Endothelial cell of umbilical vein (primary cell): ENCODE data around the gene AMN1. TPM values are rescaled to one million over a fixed set of nuclear protein-coding genes. Genes with fewer than 3 reads are reported as not detected.

Source experiments
- BruUV-seq: library from RNA; stranded (reverse); fragments of 400-500 nt; replicated peaks from 2 replicates; lab custom pipeline; 2021; lab: Mats Ljungman, UMichigan
- CTCF ChIA-PET: fragments of 300-600, 350-600 bp; sonication (Branson Sonifier 250); formaldehyde crosslinking; loops from one replicate; lab custom pipeline; 2021; ENCODE audit warnings: antibody characterized with exemption, inconsistent platforms; lab: Charles Lee
- POLR2A ChIA-PET: fragments of 300-600, 350-600 bp; sonication (Branson Sonifier 250); formaldehyde crosslinking; loops from one replicate; lab custom pipeline; 2021; ENCODE audit warnings: antibody characterized with exemption, inconsistent platforms; lab: Charles Lee
- DNase-seq: peaks from one replicate; pipeline ENCODE4 v3.0.0-alpha.2; 2011; ENCODE audit warnings: low read depth, low spot score
- FAIRE-seq: peaks from 2 replicates; lab custom pipeline; 2011; peaks lifted over from hg19 to GRCh38; lab: Jason Lieb, UNC
- H2AFZ ChIP-seq: 2 replicates; pipeline ENCODE4 v1.6.0; 2012; ENCODE audit warnings: low read depth, low read length, control low read depth, inconsistent platforms
- H3K27ac ChIP-seq: 2 replicates; pipeline ENCODE4 v1.5.1; 2011; ENCODE audit warnings: low read depth, mild to moderate bottlenecking, control low read depth, low read length, moderate library complexity; ENCODE audit not compliant: insufficient read depth
- H3K27me3 ChIP-seq, 2 experiments: 2 replicates each; pipeline versions ENCODE4 v1.6.0 to v1.6.1; 2011; ENCODE audit warnings: low read length in 2 of 2, mixed read lengths in 1 of 2; ENCODE audit not compliant: control insufficient read depth in 2 of 2, insufficient read depth in 2 of 2
- H3K36me3 ChIP-seq, 2 experiments: 2 replicates in 1 of 2; 3 replicates in 1 of 2; pipeline ENCODE4 v1.5.1; 2011; ENCODE audit warnings: low read length in 2 of 2, mild to moderate bottlenecking in 1 of 2, moderate library complexity in 1 of 2; ENCODE audit not compliant: control insufficient read depth in 2 of 2, insufficient read depth in 2 of 2; ENCODE audit errors: extremely low read depth in 1 of 2
- H3K4me1 ChIP-seq: 3 replicates; pipeline ENCODE4 v1.5.1; 2011; ENCODE audit warnings: mild to moderate bottlenecking, low read length; ENCODE audit not compliant: control insufficient read depth, insufficient read depth; ENCODE audit errors: extremely low read depth
- H3K4me2 ChIP-seq: 2 replicates; pipeline ENCODE4 v1.6.1; 2011; ENCODE audit warnings: low read length, control low read depth, mixed read lengths; ENCODE audit not compliant: insufficient read depth
- H3K4me3 ChIP-seq, 3 experiments: fragments of 200-600 bp in 1 of 3; sonication (generic), shearing (Covaris generic) in 1 of 3; replicated peaks in 1 of 3; 2 replicates each; pipeline ENCODE4 v1.5.1; 2011 to 2016; ENCODE audit warnings: control low read depth in 3 of 3, low read length in 3 of 3, mild to moderate bottlenecking in 2 of 3, inconsistent platforms in 1 of 3, low read depth in 1 of 3, moderate library complexity in 1 of 3; ENCODE audit not compliant: insufficient read depth in 1 of 3
- H3K79me2 ChIP-seq: 2 replicates; pipeline ENCODE4 v1.6.0; 2012; ENCODE audit warnings: low read length, inconsistent platforms; ENCODE audit not compliant: control insufficient read depth, insufficient read depth
- H3K9ac ChIP-seq: replicated peaks from 2 replicates; pipeline ENCODE3; 2011; ENCODE audit warnings: low read length, control low read depth; ENCODE audit not compliant: insufficient read depth; ENCODE audit errors: extremely low read depth
- H3K9me1 ChIP-seq: replicated peaks from 3 replicates; pipeline ENCODE4 v1.6.0; 2011; ENCODE audit warnings: mild to moderate bottlenecking, low read length; ENCODE audit not compliant: control insufficient read depth, insufficient read depth; ENCODE audit errors: extremely low read depth
- H3K9me3 ChIP-seq: replicated peaks from 2 replicates; pipeline ENCODE4 v1.5.1; 2012; ENCODE audit warnings: low read length, inconsistent platforms; ENCODE audit not compliant: control insufficient read depth, insufficient read depth
- H4K20me1 ChIP-seq: replicated peaks from 2 replicates; pipeline ENCODE3; 2011; ENCODE audit warnings: mild to moderate bottlenecking, low read length; ENCODE audit not compliant: control insufficient read depth, insufficient read depth; ENCODE audit errors: extremely low read depth
- CTCF ChIP-seq, 2 donors: IDR thresholded peaks; 1 replicate in 1 of 2; 2 replicates in 1 of 2; pipeline ENCODE4 v1.5.1; 2011; ENCODE audit warnings: low read length in 2 of 2, mild to moderate bottlenecking in 2 of 2, moderate library complexity in 2 of 2, control low read depth in 1 of 2, inconsistent platforms in 1 of 2, low read depth in 1 of 2; ENCODE audit not compliant: insufficient read depth in 1 of 2; ENCODE audit errors: extremely low read depth in 1 of 2
- EZH2 ChIP-seq: IDR thresholded peaks from 2 replicates; pipeline ENCODE4 v1.6.1; 2012; ENCODE audit warnings: borderline replicate concordance, low read depth, mild to moderate bottlenecking, moderate library complexity, low read length, inconsistent platforms; ENCODE audit not compliant: severe bottlenecking
- FOS ChIP-seq: IDR thresholded peaks from 2 replicates; pipeline ENCODE4 v1.6.1; 2011; ENCODE audit warnings: mild to moderate bottlenecking, low read length, moderate library complexity, borderline replicate concordance; ENCODE audit not compliant: insufficient read depth
- MAX ChIP-seq: IDR thresholded peaks from 2 replicates; pipeline ENCODE4 v1.6.1; 2011; ENCODE audit not compliant: insufficient read depth, insufficient read length
- MYC ChIP-seq: IDR thresholded peaks from one replicate; pipeline ENCODE4 v1.6.1; 2011; ENCODE audit warnings: mild to moderate bottlenecking, low read depth, low read length
- POLR2A ChIP-seq: IDR thresholded peaks from 2 replicates; pipeline ENCODE4 v1.6.1; 2012; ENCODE audit warnings: low read depth, mild to moderate bottlenecking, control low read depth, low read length
- POLR2AphosphoS5 ChIP-seq: IDR thresholded peaks from 2 replicates; pipeline ENCODE4 v1.6.1; 2012; ENCODE audit warnings: low read depth, mild to moderate bottlenecking, control low read depth, low read length, moderate library complexity; ENCODE audit not compliant: insufficient read depth
- dilution Hi-C: fragments of 300-500 bp; cut with MboI; formaldehyde crosslinking; loops from one replicate; pipeline ENCODE4 v1.15.0; 2019; ENCODE audit warnings: low sequenced_read_pairs; ENCODE audit not compliant: extremely low pct_ligation_motif_present
- intact Hi-C: fragments of 100-400 bp; cut with micrococcal nuclease; formaldehyde crosslinking; loops from one replicate; pipeline ENCODE4 v1.10.0; 2022
- polyA plus RNA-seq, 4 experiments: library from polyadenylated mRNA; depleted of rRNA in 3 of 4; stranded (reverse) in 3 of 4; unstranded in 1 of 4; fragments of >200 nt; gene quantifications; 2 replicates each; pipeline versions ENCODE4 v1.2.1 to v1.2.3, GENCODE V29; 2011 to 2012; ENCODE audit warnings: missing spikeins in 1 of 4
- total RNA-seq: library from RNA; stranded (reverse); gene quantifications from 2 replicates; pipeline ENCODE4 v1.2.3, GENCODE V29; 2021

Gene AMN1
- total and polyA plus RNA-seq, 2 donors (not counting 3 experiments of a cell fraction or from before 2014, with no cell fraction given), result 8.5 to 18.0 TPM

- no peak overlapping the region for H3K4me3 ChIP-seq
- no peaks in the 10 kb centered on the region for H3K36me3 ChIP-seq
- intact Hi-C loops (loop anchor here (1.0 to 10.0 kb wide), 8 partner anchors 50 to 629 kb away; partner anchors contain the start of genes BICD1 and RESF1), dilution Hi-C loops (no loop called here)
- H3K4me2 ChIP-seq, result no peak overlapping the region
- no TSS peak for BruUV-seq
- no peak overlapping the region for H3K27ac ChIP-seq
- TF ChIP-seq FOS (no peak), CTCF (IDR thresholded peaks at IDR 0.05; ENCODE audit: extremely low read depth in 1 of 2, insufficient read depth in 1 of 2, low read depth in 1 of 2, low read length in 2 of 2) (peak; percentile 69 to 71)
- FAIRE-seq (peak; percentile 93), DNase-seq (peak; percentile 87)
- H2AFZ ChIP-seq, result no peak overlapping the region
- ChIA-PET POLR2A (interaction anchor here (0.6 kb wide), 1 partner anchor 105 kb away, joined by 7 read pairs; no protein-coding TSS in a partner anchor), CTCF (interaction anchor here (0.6 to 2.8 kb wide), 45 partner anchors 10 to 990 kb away, joined by 3 to 22 read pairs (median 3); partner anchors contain the start of genes AMN1, BICD1 and RESF1)
- H3K9ac ChIP-seq, result no peak overlapping the region
- no peaks in the 10 kb centered on the region for H3K9me1 ChIP-seq
- H3K4me1 ChIP-seq, result no peaks in the 10 kb centered on the region
- no peaks in the 10 kb centered on the region for H4K20me1 ChIP-seq
- H3K9me3 ChIP-seq, result no peaks in the 10 kb centered on the region
- H3K79me2 ChIP-seq, result no peaks in the 10 kb centered on the region
- no peaks in the 10 kb centered on the region for H3K27me3 ChIP-seq
These were observed 46.5 kb downstream of the AMN1 start for GRCh38 chr12:31682136-31682962.

- CTCF ChIA-PET, result interaction anchor here (1.2 kb wide), 1 partner anchor 19 kb away, joined by 4 read pairs; no protein-coding TSS in a partner anchor
- no peak for FAIRE-seq
- H4K20me1 ChIP-seq, result no peaks in the 10 kb centered on the region
- no peak for DNase-seq
- H2AFZ ChIP-seq, result no peak overlapping the region
- no peak overlapping the region for H3K4me3 ChIP-seq
- H3K27me3 ChIP-seq, result no peaks in the 10 kb centered on the region
- BruUV-seq, result no TSS peak
- dilution Hi-C loops, result no loop called here
- POLR2A ChIA-PET, result no interaction called here
- intact Hi-C loops, result no loop called here
- no peak overlapping the region for H3K9ac ChIP-seq
- H3K79me2 ChIP-seq, result no peaks in the 10 kb centered on the region
- no peaks in the 10 kb centered on the region for H3K36me3 ChIP-seq
- H3K27ac ChIP-seq, result no peak overlapping the region
- TF ChIP-seq POLR2A (no peak), MAX (no peak), MYC (no peak), CTCF (IDR thresholded peaks at IDR 0.05; ENCODE audit: extremely low read depth in 1 of 2, insufficient read depth in 1 of 2, low read depth in 1 of 2, low read length in 2 of 2) (no peak), EZH2 (no peak), POLR2AphosphoS5 (no peak)
- H3K4me2 ChIP-seq, result no peak overlapping the region
- H3K9me1 ChIP-seq, result no peaks in the 10 kb centered on the region
- H3K9me3 ChIP-seq, result no peaks in the 10 kb centered on the region
- no peaks in the 10 kb centered on the region for H3K4me1 ChIP-seq
These were observed 56.3 kb downstream of the AMN1 start for GRCh38 chr12:31672521-31672920.
